Measurements from ENCODE around the gene WWOX.

WWOX gene

DNA sequence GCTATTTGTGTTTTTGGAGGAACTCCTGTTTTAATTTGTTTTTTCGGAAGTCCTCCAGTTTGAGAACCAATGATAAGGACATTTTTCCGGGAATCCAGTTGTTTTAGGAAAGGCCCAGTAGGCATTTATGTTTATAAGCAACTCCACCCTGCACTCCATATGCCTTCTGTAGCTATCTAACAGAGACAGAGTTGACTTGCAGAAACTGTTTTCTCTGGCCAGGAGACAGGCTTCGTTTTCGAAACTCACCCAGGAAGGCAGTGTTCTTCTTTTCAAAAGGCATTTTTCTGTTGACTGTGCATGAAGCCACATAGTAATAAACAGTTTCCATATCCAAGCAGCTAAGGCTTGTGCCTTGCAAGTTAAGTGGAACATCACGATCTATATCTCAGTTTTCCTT, 587.1 kb downstream of the WWOX start:
- TF ChIP-seq TOX (CRISPR knock-in tag; IDR thresholded peaks at IDR 0.05; ENCODE audit: borderline replicate concordance) (no peak), ZFP3 (CRISPR knock-in tag; IDR thresholded peaks at IDR 0.05) (no peak), ZNF565 (CRISPR knock-in tag; conservative IDR thresholded peaks at IDR 0.05; ENCODE audit: low read depth) (no peak), GLIS3 (CRISPR knock-in tag; IDR thresholded peaks at IDR 0.05) (no peak), TCF4 (CRISPR knock-in tag; IDR thresholded peaks at IDR 0.05; ENCODE audit: borderline replicate concordance) (no peak), ZNF70 (CRISPR knock-in tag; IDR thresholded peaks at IDR 0.05) (no peak), OSR1 (CRISPR knock-in tag; IDR thresholded peaks at IDR 0.05) (no peak), CSDC2 (CRISPR knock-in tag; IDR thresholded peaks at IDR 0.05) (no peak), RARB (CRISPR knock-in tag; IDR thresholded peaks at IDR 0.05) (no peak), PPARA (CRISPR knock-in tag; IDR thresholded peaks at IDR 0.05; ENCODE audit: borderline replicate concordance) (no peak), ZNF8 (CRISPR knock-in tag; IDR thresholded peaks at IDR 0.05) (no peak), ESRRG (CRISPR knock-in tag; IDR thresholded peaks at IDR 0.05) (no peak), ZFP30 (CRISPR knock-in tag; IDR thresholded peaks at IDR 0.05) (no peak)
- TF ChIP-seq, protein P1, sequence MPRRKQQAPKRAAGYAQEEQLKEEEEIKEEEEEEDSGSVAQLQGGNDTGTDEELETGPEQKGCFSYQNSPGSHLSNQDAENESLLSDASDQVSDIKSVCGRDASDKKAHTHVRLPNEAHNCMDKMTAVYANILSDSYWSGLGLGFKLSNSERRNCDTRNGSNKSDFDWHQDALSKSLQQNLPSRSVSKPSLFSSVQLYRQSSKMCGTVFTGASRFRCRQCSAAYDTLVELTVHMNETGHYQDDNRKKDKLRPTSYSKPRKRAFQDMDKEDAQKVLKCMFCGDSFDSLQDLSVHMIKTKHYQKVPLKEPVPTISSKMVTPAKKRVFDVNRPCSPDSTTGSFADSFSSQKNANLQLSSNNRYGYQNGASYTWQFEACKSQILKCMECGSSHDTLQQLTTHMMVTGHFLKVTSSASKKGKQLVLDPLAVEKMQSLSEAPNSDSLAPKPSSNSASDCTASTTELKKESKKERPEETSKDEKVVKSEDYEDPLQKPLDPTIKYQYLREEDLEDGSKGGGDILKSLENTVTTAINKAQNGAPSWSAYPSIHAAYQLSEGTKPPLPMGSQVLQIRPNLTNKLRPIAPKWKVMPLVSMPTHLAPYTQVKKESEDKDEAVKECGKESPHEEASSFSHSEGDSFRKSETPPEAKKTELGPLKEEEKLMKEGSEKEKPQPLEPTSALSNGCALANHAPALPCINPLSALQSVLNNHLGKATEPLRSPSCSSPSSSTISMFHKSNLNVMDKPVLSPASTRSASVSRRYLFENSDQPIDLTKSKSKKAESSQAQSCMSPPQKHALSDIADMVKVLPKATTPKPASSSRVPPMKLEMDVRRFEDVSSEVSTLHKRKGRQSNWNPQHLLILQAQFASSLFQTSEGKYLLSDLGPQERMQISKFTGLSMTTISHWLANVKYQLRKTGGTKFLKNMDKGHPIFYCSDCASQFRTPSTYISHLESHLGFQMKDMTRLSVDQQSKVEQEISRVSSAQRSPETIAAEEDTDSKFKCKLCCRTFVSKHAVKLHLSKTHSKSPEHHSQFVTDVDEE (CRISPR knock-in tag; IDR thresholded peaks at IDR 0.05), result no peak
- TF ChIP-seq, protein P2, sequence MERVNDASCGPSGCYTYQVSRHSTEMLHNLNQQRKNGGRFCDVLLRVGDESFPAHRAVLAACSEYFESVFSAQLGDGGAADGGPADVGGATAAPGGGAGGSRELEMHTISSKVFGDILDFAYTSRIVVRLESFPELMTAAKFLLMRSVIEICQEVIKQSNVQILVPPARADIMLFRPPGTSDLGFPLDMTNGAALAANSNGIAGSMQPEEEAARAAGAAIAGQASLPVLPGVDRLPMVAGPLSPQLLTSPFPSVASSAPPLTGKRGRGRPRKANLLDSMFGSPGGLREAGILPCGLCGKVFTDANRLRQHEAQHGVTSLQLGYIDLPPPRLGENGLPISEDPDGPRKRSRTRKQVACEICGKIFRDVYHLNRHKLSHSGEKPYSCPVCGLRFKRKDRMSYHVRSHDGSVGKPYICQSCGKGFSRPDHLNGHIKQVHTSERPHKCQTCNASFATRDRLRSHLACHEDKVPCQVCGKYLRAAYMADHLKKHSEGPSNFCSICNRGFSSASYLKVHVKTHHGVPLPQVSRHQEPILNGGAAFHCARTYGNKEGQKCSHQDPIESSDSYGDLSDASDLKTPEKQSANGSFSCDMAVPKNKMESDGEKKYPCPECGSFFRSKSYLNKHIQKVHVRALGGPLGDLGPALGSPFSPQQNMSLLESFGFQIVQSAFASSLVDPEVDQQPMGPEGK (CRISPR knock-in tag; IDR thresholded peaks at IDR 0.05; ENCODE audit: borderline replicate concordance), result no peak
- TF ChIP-seq, protein P3, sequence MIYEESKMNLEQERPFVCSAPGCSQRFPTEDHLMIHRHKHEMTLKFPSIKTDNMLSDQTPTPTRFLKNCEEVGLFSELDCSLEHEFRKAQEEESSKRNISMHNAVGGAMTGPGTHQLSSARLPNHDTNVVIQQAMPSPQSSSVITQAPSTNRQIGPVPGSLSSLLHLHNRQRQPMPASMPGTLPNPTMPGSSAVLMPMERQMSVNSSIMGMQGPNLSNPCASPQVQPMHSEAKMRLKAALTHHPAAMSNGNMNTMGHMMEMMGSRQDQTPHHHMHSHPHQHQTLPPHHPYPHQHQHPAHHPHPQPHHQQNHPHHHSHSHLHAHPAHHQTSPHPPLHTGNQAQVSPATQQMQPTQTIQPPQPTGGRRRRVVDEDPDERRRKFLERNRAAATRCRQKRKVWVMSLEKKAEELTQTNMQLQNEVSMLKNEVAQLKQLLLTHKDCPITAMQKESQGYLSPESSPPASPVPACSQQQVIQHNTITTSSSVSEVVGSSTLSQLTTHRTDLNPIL (CRISPR knock-in tag; IDR thresholded peaks at IDR 0.05; ENCODE audit: low read depth), result no peak
- TF ChIP-seq, protein P4, sequence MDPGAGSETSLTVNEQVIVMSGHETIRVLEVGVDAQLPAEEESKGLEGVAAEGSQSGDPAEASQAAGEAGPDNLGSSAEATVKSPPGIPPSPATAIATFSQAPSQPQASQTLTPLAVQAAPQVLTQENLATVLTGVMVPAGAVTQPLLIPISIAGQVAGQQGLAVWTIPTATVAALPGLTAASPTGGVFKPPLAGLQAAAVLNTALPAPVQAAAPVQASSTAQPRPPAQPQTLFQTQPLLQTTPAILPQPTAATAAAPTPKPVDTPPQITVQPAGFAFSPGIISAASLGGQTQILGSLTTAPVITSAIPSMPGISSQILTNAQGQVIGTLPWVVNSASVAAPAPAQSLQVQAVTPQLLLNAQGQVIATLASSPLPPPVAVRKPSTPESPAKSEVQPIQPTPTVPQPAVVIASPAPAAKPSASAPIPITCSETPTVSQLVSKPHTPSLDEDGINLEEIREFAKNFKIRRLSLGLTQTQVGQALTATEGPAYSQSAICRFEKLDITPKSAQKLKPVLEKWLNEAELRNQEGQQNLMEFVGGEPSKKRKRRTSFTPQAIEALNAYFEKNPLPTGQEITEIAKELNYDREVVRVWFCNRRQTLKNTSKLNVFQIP (CRISPR knock-in tag; IDR thresholded peaks at IDR 0.05; ENCODE audit: borderline replicate concordance, low read depth), result no peak
- TF ChIP-seq, protein P5, sequence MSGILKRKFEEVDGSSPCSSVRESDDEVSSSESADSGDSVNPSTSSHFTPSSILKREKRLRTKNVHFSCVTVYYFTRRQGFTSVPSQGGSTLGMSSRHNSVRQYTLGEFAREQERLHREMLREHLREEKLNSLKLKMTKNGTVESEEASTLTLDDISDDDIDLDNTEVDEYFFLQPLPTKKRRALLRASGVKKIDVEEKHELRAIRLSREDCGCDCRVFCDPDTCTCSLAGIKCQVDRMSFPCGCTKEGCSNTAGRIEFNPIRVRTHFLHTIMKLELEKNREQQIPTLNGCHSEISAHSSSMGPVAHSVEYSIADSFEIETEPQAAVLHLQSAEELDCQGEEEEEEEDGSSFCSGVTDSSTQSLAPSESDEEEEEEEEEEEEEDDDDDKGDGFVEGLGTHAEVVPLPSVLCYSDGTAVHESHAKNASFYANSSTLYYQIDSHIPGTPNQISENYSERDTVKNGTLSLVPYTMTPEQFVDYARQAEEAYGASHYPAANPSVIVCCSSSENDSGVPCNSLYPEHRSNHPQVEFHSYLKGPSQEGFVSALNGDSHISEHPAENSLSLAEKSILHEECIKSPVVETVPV (CRISPR knock-in tag; IDR thresholded peaks at IDR 0.05), result no peak
- ATAC-seq, result no peak

DNA sequence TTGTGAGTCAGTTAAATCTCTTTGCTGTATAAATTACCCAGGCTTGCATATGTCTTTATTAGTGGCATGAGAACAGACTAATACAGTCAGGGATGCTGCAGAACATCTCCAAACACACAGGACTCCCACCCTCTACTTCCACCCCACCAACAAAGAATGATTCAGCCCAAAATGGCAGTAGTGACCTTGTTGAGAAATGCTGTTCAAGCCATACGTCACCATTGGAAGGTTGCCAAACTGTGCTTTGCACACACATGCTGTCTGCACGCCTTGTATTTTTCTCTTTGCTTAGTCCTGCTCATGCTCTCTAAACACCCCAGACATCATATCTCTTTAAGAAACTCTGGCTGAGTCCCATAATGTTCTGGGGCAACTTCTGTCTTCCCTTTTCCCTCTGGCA, 589.6 kb downstream of the WWOX start:
- ATAC-seq, result no peak
- no peak for TF ChIP-seq ZNF565 (CRISPR knock-in tag; conservative IDR thresholded peaks at IDR 0.05; ENCODE audit: low read depth)
- TF ChIP-seq ZNF8 (CRISPR knock-in tag; IDR thresholded peaks at IDR 0.05), result no peak
- no peak for TF ChIP-seq BACH2 (CRISPR knock-in tag; IDR thresholded peaks at IDR 0.05; ENCODE audit: borderline replicate concordance)
- TF ChIP-seq, protein P5 (CRISPR knock-in tag; IDR thresholded peaks at IDR 0.05), result no peak
- no peak for TF ChIP-seq ZNF70 (CRISPR knock-in tag; IDR thresholded peaks at IDR 0.05)

DNA sequence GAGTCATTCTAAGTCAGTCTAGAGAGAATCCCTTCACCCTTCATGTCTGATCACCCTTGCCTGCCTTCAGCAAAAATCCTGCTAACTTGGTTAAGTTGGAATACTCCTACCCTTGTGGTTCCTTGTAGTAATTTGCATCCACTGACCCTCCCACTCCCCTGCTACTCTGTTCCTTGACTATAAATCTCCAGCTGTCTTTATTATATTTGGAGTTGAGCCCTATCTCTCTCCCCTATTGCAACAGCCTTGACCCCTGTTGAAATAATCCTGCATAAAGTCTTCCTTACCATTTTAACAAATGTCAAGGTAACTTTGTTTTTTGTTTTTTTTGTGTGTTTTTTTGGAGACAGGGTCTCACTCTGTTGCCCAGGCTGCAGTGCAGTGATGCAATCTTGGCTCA, 590.1 kb downstream of the WWOX start:
- no peak for ATAC-seq
- no peak for TF ChIP-seq OSR1 (CRISPR knock-in tag; IDR thresholded peaks at IDR 0.05)
- TF ChIP-seq, protein P4 (CRISPR knock-in tag; IDR thresholded peaks at IDR 0.05; ENCODE audit: borderline replicate concordance, low read depth), result no peak
- TF ChIP-seq PPARA (CRISPR knock-in tag; IDR thresholded peaks at IDR 0.05; ENCODE audit: borderline replicate concordance), result no peak
- TF ChIP-seq ESRRG (CRISPR knock-in tag; IDR thresholded peaks at IDR 0.05), result no peak
- TF ChIP-seq, protein P1 (CRISPR knock-in tag; IDR thresholded peaks at IDR 0.05), result no peak
- no peak for TF ChIP-seq ZNF70 (CRISPR knock-in tag; IDR thresholded peaks at IDR 0.05)
- TF ChIP-seq, protein P5 (CRISPR knock-in tag; IDR thresholded peaks at IDR 0.05), result no peak
- no peak for TF ChIP-seq SNAI2 (CRISPR knock-in tag; IDR thresholded peaks at IDR 0.05)

Data from SK-N-SH treated with all-trans-retinoic acid at 6 μM for 48 hours (cell line).